ENCODE measurements around the gene NUP85. TPM values are rescaled to one million over a fixed set of nuclear protein-coding genes. Genes with fewer than 3 reads are reported as not detected.

NUP85 gene
- polyA plus RNA-seq, 2 of the 4 experiments (the other 2 are of a cell fraction): 83.4 to 110 TPM

DNA sequence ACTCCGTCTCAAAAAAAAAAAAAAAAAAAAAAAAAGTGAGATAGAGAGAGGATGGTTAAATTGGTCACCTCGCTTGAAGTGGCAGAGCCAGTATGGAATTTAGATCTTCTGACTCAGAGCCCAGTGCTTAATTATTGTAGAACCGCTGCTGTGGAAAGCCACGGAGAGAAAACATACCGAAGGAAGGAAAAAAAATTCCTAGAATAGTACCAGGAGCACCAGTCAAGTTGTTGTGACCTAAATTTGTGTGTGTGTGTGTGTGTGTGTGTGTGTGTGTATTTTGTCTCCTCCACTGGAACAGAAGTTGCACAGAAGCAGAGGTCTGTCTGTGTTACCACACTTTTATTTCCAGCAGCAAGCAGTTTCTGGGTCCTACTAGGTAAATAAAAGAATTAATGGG, 10.6 kb upstream of the NUP85 start (continued):
- TF ChIP-seq, protein P1, sequence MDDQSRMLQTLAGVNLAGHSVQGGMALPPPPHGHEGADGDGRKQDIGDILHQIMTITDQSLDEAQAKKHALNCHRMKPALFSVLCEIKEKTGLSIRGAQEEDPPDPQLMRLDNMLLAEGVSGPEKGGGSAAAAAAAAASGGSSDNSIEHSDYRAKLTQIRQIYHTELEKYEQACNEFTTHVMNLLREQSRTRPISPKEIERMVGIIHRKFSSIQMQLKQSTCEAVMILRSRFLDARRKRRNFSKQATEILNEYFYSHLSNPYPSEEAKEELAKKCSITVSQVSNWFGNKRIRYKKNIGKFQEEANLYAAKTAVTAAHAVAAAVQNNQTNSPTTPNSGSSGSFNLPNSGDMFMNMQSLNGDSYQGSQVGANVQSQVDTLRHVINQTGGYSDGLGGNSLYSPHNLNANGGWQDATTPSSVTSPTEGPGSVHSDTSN (IDR thresholded peaks at IDR 0.05): no peak
- TF ChIP-seq EHMT2 (IDR thresholded peaks at IDR 0.05; ENCODE audit: low read depth): no peak
- TF ChIP-seq HDAC2 (IDR thresholded peaks at IDR 0.05): no peak
- TF ChIP-seq CEBPB (IDR thresholded peaks at IDR 0.05): no peak

DNA sequence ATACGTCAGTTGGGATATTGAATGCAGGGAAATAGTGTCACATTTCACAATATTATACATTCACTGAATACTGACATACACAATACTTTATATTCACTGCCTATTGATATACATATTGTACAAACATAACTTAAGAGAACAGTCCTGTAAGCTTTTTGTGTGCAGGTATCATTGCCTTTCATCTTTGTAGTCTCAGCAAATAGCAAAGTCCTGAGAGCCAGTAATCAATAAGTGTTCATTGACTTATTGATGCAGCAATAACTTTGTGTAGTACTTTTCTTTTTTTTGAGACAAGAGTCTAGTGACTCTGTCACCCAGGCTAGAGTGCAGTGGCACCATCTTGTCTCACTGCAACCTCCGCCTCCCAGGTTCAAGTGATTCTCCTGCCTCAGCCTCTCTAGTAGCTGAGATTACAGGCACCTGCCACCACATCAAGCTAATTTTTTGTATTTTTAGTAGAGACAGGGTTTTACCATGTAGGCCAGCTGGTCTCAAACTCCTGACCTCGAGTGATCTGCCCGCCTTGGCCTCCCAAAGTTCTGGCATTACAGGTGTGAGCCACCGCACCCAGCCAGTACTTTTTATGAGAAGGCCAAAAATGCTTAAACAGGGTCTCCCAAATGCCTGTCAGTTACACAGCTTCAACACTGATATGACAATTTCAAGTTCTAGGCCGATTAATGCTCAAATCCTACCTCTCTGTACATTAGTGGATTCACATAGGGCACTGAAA, 5.4 kb upstream of the NUP85 start:
- CTCF ChIA-PET: interaction anchor here (0.7 to 23.8 kb wide), 19 partner anchors 12 to 240 kb away, joined by 3 to 543 read pairs (median 16); partner anchors contain the start of genes ARMC7, MIF4GD, NT5C and SUMO2
- no peaks in the 10 kb centered on the region for H3K9me3 ChIP-seq
- DNase-seq (ENCODE audit: low read depth in 1 of 2, low spot score in 1 of 2) (no peak), FAIRE-seq (no peak), ATAC-seq (no peak)
- no peak overlapping the region for H3K4me3 ChIP-seq
- no peak overlapping the region for H3K27ac ChIP-seq
- WGBS (ENCODE audit: missing lambda C conversion rate): 85% methylated on average over 6 of the region's 6 CpGs
- peaks cover 4% of the 10 kb centered on the region; the same call in 1 of the 3 replicates for H3K4me1 ChIP-seq
- POLR2A ChIA-PET: no interaction called here
- TF ChIP-seq RAD21 (conservative IDR thresholded peaks at IDR 0.05 in 1 of 2, IDR thresholded peaks at IDR 0.05 in 1 of 2): no peak
- TF ChIP-seq EP300 (IDR thresholded peaks at IDR 0.05): no peak
- no peak for TF ChIP-seq JUNB (IDR thresholded peaks at IDR 0.05)
- TF ChIP-seq ZSCAN20 (CRISPR knock-in tag; IDR thresholded peaks at IDR 0.05): no peak
- no peak for TF ChIP-seq GATA3 (IDR thresholded peaks at IDR 0.05; ENCODE audit: borderline replicate concordance)
- no peak for TF ChIP-seq PHF8 (IDR thresholded peaks at IDR 0.05; ENCODE audit: borderline replicate concordance, low read depth)
- TF ChIP-seq, protein P2, sequence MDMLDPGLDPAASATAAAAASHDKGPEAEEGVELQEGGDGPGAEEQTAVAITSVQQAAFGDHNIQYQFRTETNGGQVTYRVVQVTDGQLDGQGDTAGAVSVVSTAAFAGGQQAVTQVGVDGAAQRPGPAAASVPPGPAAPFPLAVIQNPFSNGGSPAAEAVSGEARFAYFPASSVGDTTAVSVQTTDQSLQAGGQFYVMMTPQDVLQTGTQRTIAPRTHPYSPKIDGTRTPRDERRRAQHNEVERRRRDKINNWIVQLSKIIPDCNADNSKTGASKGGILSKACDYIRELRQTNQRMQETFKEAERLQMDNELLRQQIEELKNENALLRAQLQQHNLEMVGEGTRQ (IDR thresholded peaks at IDR 0.05): no peak
- no peak for TF ChIP-seq FOSB (CRISPR knock-in tag; IDR thresholded peaks at IDR 0.05)
- TF ChIP-seq KDM5A (IDR thresholded peaks at IDR 0.05): no peak
- TF ChIP-seq, protein P3, sequence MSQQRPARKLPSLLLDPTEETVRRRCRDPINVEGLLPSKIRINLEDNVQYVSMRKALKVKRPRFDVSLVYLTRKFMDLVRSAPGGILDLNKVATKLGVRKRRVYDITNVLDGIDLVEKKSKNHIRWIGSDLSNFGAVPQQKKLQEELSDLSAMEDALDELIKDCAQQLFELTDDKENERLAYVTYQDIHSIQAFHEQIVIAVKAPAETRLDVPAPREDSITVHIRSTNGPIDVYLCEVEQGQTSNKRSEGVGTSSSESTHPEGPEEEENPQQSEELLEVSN (IDR thresholded peaks at IDR 0.05; ENCODE audit: borderline replicate concordance, low read depth): no peak
- TF ChIP-seq BHLHE40 (IDR thresholded peaks at IDR 0.05; ENCODE audit: low read depth, low read length): no peak
- TF ChIP-seq POLR2A (IDR thresholded peaks at IDR 0.05; ENCODE audit: low read length): no peak
- no peak for TF ChIP-seq EHF (CRISPR knock-in tag; IDR thresholded peaks at IDR 0.05)
- TF ChIP-seq, protein P4, sequence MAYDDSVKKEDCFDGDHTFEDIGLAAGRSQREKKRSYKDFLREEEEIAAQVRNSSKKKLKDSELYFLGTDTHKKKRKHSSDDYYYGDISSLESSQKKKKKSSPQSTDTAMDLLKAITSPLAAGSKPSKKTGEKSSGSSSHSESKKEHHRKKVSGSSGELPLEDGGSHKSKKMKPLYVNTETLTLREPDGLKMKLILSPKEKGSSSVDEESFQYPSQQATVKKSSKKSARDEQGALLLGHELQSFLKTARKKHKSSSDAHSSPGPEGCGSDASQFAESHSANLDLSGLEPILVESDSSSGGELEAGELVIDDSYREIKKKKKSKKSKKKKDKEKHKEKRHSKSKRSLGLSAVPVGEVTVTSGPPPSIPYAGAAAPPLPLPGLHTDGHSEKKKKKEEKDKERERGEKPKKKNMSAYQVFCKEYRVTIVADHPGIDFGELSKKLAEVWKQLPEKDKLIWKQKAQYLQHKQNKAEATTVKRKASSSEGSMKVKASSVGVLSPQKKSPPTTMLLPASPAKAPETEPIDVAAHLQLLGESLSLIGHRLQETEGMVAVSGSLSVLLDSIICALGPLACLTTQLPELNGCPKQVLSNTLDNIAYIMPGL (CRISPR knock-in tag; IDR thresholded peaks at IDR 0.05; ENCODE audit: borderline replicate concordance): no peak
- TF ChIP-seq CHD2 (IDR thresholded peaks at IDR 0.05; ENCODE audit: low read length, partially characterized antibody): no peak
- TF ChIP-seq MAZ (IDR thresholded peaks at IDR 0.05; ENCODE audit: borderline replicate concordance, low read depth, low read length): no peak
- no peak for TF ChIP-seq KDM1A (IDR thresholded peaks at IDR 0.05; ENCODE audit: low read depth)
- TF ChIP-seq, protein P5, sequence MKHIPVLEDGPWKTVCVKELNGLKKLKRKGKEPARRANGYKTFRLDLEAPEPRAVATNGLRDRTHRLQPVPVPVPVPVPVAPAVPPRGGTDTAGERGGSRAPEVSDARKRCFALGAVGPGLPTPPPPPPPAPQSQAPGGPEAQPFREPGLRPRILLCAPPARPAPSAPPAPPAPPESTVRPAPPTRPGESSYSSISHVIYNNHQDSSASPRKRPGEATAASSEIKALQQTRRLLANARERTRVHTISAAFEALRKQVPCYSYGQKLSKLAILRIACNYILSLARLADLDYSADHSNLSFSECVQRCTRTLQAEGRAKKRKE (CRISPR knock-in tag; IDR thresholded peaks at IDR 0.05; ENCODE audit: low read depth): no peak
- H3K4me2 ChIP-seq: no peak overlapping the region

Measured in A549 (cell line).